ENCODE data around the gene CEP95. TPM values are rescaled to one million over a fixed set of nuclear protein-coding genes. Genes with fewer than 3 reads are reported as not detected.
"Not testable (repeated sequence)": the region's sequence is repeated elsewhere in the genome, so short reads cannot be mapped to it uniquely, and the experiment has no call there.

The CEP95 gene
- total RNA-seq, 2 experiments from 2014 or later: 39.3 to 39.7 TPM

- DNase-seq: no peak
- no peaks in the 10 kb centered on the region for H3K4me1 Mint-ChIP-seq
- H3K27ac Mint-ChIP-seq: no peak overlapping the region
- H3K36me3 Mint-ChIP-seq: peaks cover 21% of the 10 kb centered on the region
- no peak overlapping the region for H3K4me3 Mint-ChIP-seq
- H3K27me3 Mint-ChIP-seq: no peaks in the 10 kb centered on the region
- no peaks in the 10 kb centered on the region for H3K9me3 Mint-ChIP-seq
These were observed 22.4 kb upstream of the CEP95 start for GRCh38 chr17:64484380-64484779.

- Mint-ChIP-seq H3K9me3 (no peaks in the 10 kb centered on the region), H3K27ac (no peak overlapping the region), H3K4me3 (no peak overlapping the region), H3K27me3 (no peaks in the 10 kb centered on the region), H3K36me3 (peaks cover 33% of the 10 kb centered on the region), H3K4me1 (peaks cover 10% of the 10 kb centered on the region)
- no peak for DNase-seq
These were observed 18.5 kb upstream of the CEP95 start for GRCh38 chr17:64488301-64488700.

GRCh38 chr17:64491034-64491860, 15.5 kb upstream of the CEP95 start:
- Mint-ChIP-seq H3K36me3 (peaks cover 40% of the 10 kb centered on the region), H3K27ac (no peak overlapping the region), H3K9me3 (no peaks in the 10 kb centered on the region), H3K4me3 (no peak overlapping the region), H3K4me1 (peaks cover 32% of the 10 kb centered on the region), H3K27me3 (no peaks in the 10 kb centered on the region)
- peak; percentile 35 for DNase-seq

GRCh38 chr17:64491994-64492393, 14.8 kb upstream of the CEP95 start:
- Mint-ChIP-seq H3K27me3 (no peaks in the 10 kb centered on the region), H3K4me3 (no peak overlapping the region), H3K4me1 (peaks cover 32% of the 10 kb centered on the region), H3K27ac (no peak overlapping the region), H3K36me3 (peaks cover 46% of the 10 kb centered on the region), H3K9me3 (no peaks in the 10 kb centered on the region)
- DNase-seq: no peak

- H3K27me3 Mint-ChIP-seq: no peaks in the 10 kb centered on the region
- H3K36me3 Mint-ChIP-seq: peaks cover 46% of the 10 kb centered on the region
- H3K27ac Mint-ChIP-seq: no peak overlapping the region
- DNase-seq: no peak
- H3K4me3 Mint-ChIP-seq: no peak overlapping the region
- H3K4me1 Mint-ChIP-seq: peaks cover 38% of the 10 kb centered on the region
- no peaks in the 10 kb centered on the region for H3K9me3 Mint-ChIP-seq
These were observed 14.2 kb upstream of the CEP95 start for GRCh38 chr17:64492481-64493109.

- Mint-ChIP-seq H3K27me3 (no peaks in the 10 kb centered on the region), H3K4me3 (peak overlapping the region; percentile 98), H3K9me3 (no peaks in the 10 kb centered on the region), H3K4me1 (peaks cover 50% of the 10 kb centered on the region), H3K36me3 (peaks cover 47% of the 10 kb centered on the region), H3K27ac (peak overlapping the region; percentile 59)
- no peak for DNase-seq
These were observed 12.7 kb upstream of the CEP95 start for GRCh38 chr17:64494121-64494520.

GRCh38 chr17:64495300-64495699, 11.5 kb upstream of the CEP95 start:
- peak overlapping the region; percentile 98 for H3K4me3 Mint-ChIP-seq
- not testable (repeated sequence) for H3K9me3 Mint-ChIP-seq, H3K27me3 Mint-ChIP-seq, DNase-seq
- peak overlapping the region; percentile 16 for H3K27ac Mint-ChIP-seq
- peaks cover 57% of the 10 kb centered on the region for H3K4me1 Mint-ChIP-seq
- H3K36me3 Mint-ChIP-seq: peaks cover 51% of the 10 kb centered on the region

GRCh38 chr17:64496348-64496785, 10.4 kb upstream of the CEP95 start:
- H3K27me3 Mint-ChIP-seq: no peaks in the 10 kb centered on the region
- peak overlapping the region; percentile 98 for H3K27ac Mint-ChIP-seq
- no peak for DNase-seq
- H3K9me3 Mint-ChIP-seq: no peaks in the 10 kb centered on the region
- H3K4me3 Mint-ChIP-seq: peak overlapping the region; percentile 98
- H3K36me3 Mint-ChIP-seq: peaks cover 61% of the 10 kb centered on the region
- peaks cover 65% of the 10 kb centered on the region for H3K4me1 Mint-ChIP-seq

GRCh38 chr17:64496786-64497564, 9.8 kb upstream of the CEP95 start, which contains the start of gene POLG2:
POLG2 (minus strand) TSS chr17:64497054; CDS start chr17:64496968, 86 bp downstream.
- peak within 1 kb of the TSS; percentile 98 for H3K27ac Mint-ChIP-seq
- no peaks in the 10 kb centered on the region for H3K27me3 Mint-ChIP-seq
- no peaks in the 10 kb centered on the region for H3K9me3 Mint-ChIP-seq
- peak; percentile 97 for DNase-seq
- peak within 1 kb of the TSS; percentile 98 for H3K4me3 Mint-ChIP-seq
- peaks cover 66% of the 10 kb centered on the region for H3K4me1 Mint-ChIP-seq
- peaks cover 63% of the 10 kb centered on the region for H3K36me3 Mint-ChIP-seq

GRCh38 chr17:64497565-64498035, 9.2 kb upstream of the CEP95 start:
- no peaks in the 10 kb centered on the region for H3K9me3 Mint-ChIP-seq
- peaks cover 70% of the 10 kb centered on the region for H3K4me1 Mint-ChIP-seq
- H3K4me3 Mint-ChIP-seq: peak overlapping the region; percentile 98
- peaks cover 67% of the 10 kb centered on the region for H3K36me3 Mint-ChIP-seq
- H3K27me3 Mint-ChIP-seq: no peaks in the 10 kb centered on the region
- no peak for DNase-seq
- H3K27ac Mint-ChIP-seq: peak overlapping the region; percentile 98

GRCh38 chr17:64498308-64499203, 8.2 kb upstream of the CEP95 start:
- no peaks in the 10 kb centered on the region for H3K9me3 Mint-ChIP-seq
- peaks cover 70% of the 10 kb centered on the region for H3K36me3 Mint-ChIP-seq
- H3K27me3 Mint-ChIP-seq: no peaks in the 10 kb centered on the region
- peak overlapping the region; percentile 98 for H3K4me3 Mint-ChIP-seq
- DNase-seq: no peak
- peak overlapping the region; percentile 98 for H3K27ac Mint-ChIP-seq
- H3K4me1 Mint-ChIP-seq: peaks cover 75% of the 10 kb centered on the region

- no peak for DNase-seq
- peak overlapping the region; percentile 67 for H3K27ac Mint-ChIP-seq
- peaks cover 72% of the 10 kb centered on the region for H3K36me3 Mint-ChIP-seq
- H3K4me3 Mint-ChIP-seq: no peak overlapping the region
- no peaks in the 10 kb centered on the region for H3K9me3 Mint-ChIP-seq
- no peaks in the 10 kb centered on the region for H3K27me3 Mint-ChIP-seq
- H3K4me1 Mint-ChIP-seq: peaks cover 74% of the 10 kb centered on the region
These were observed 6.8 kb upstream of the CEP95 start for GRCh38 chr17:64499805-64500486.

- Mint-ChIP-seq H3K4me3 (no peak overlapping the region), H3K36me3 (peaks cover 75% of the 10 kb centered on the region), H3K27me3 (no peaks in the 10 kb centered on the region), H3K4me1 (peaks cover 70% of the 10 kb centered on the region), H3K9me3 (no peaks in the 10 kb centered on the region), H3K27ac (peak overlapping the region; percentile 67)
- DNase-seq: no peak
These were observed 6.3 kb upstream of the CEP95 start for GRCh38 chr17:64500487-64500859.
